GM12878 (cell line): ENCODE results near the gene SPATA12.

Experiments used
- ATF3 ChIP-seq: IDR thresholded peaks from 2 replicates; pipeline ENCODE4 v1.6.1; 2011; ENCODE audit warnings: low read depth, mild to moderate bottlenecking, low read length, moderate library complexity, borderline replicate concordance; ENCODE audit errors: extremely low read depth
- EP300 ChIP-seq, 2 experiments: fragments of 150-350 bp in 1 of 2; IDR thresholded peaks; 2 replicates each; pipeline ENCODE4 v1.6.1; 2011 to 2012; ENCODE audit warnings: low read depth in 2 of 2, low read length in 2 of 2, borderline replicate concordance in 1 of 2, improper control_type of control experiment in 1 of 2, inconsistent platforms in 1 of 2; ENCODE audit not compliant: control insufficient read depth in 1 of 2
- HDAC2 ChIP-seq: fragments of 200-600 bp; sonication (generic); IDR thresholded peaks from 2 replicates; pipeline ENCODE4 v1.6.1; 2017
- JUNB ChIP-seq: IDR thresholded peaks from 2 replicates; pipeline ENCODE4 v1.6.1; 2016; ENCODE audit warnings: antibody characterized with exemption, mild to moderate bottlenecking
- JUND ChIP-seq: IDR thresholded peaks from 2 replicates; pipeline ENCODE4 v1.6.1; 2012; ENCODE audit warnings: low read depth, mild to moderate bottlenecking, low read length, improper control_type of control experiment, moderate library complexity
- NFYB ChIP-seq: IDR thresholded peaks from 2 replicates; pipeline ENCODE4 v1.6.1; 2011; ENCODE audit warnings: low read depth, mild to moderate bottlenecking, low read length, improper control_type of control experiment, moderate library complexity; ENCODE audit not compliant: insufficient read depth
- NR2C2 ChIP-seq: IDR thresholded peaks from 2 replicates; pipeline ENCODE4 v1.6.1; 2011; ENCODE audit warnings: borderline replicate concordance, low read depth; ENCODE audit not compliant: control insufficient read depth, insufficient read length
- POLR2A ChIP-seq: IDR thresholded peaks from 2 replicates; pipeline ENCODE4 v1.6.1; 2011; ENCODE audit warnings: low read depth, mild to moderate bottlenecking, low read length
- RAD21 ChIP-seq: IDR thresholded peaks from 2 replicates; pipeline ENCODE4 v1.6.1; 2011; ENCODE audit warnings: mild to moderate bottlenecking, low read depth, low read length, moderate library complexity; ENCODE audit not compliant: insufficient read depth
- RFX5 ChIP-seq: IDR thresholded peaks from 2 replicates; pipeline ENCODE4 v1.6.1; 2011; ENCODE audit warnings: low read depth, low read length, improper control_type of control experiment
- SMAD1 ChIP-seq: fragments of 450-650 bp; IDR thresholded peaks from 2 replicates; pipeline ENCODE4 v1.6.1; 2018; ENCODE audit warnings: mild to moderate bottlenecking, low read depth; ENCODE audit not compliant: partially characterized antibody
- TCF12 ChIP-seq: IDR thresholded peaks from 2 replicates; pipeline ENCODE4 v1.6.1; 2011; ENCODE audit warnings: low read depth, mild to moderate bottlenecking, low read length
- TF ChIP-seq, protein P1 (sequence below), 3 experiments: IDR thresholded peaks in 2 of 3; conservative IDR thresholded peaks in 1 of 3; 2 replicates each; pipeline ENCODE4 v1.5.1; 2011; ENCODE audit warnings: low read depth in 3 of 3, low read length in 3 of 3, mild to moderate bottlenecking in 3 of 3, control low read depth in 2 of 3, moderate library complexity in 2 of 3, inconsistent platforms in 1 of 3, mixed read lengths in 1 of 3; ENCODE audit not compliant: control insufficient read depth in 2 of 3, insufficient read depth in 1 of 3; ENCODE audit errors: extremely low read depth in 1 of 3

- TF ChIP-seq POLR2A (no peak), HDAC2 (no peak), EP300 (IDR thresholded peaks at IDR 0.05; ENCODE audit: borderline replicate concordance in 1 of 2, control insufficient read depth in 1 of 2, low read depth in 2 of 2, low read length in 2 of 2) (no peak), RAD21 (no peak), TCF12 (no peak), JUND (no peak), ATF3 (no peak), SMAD1 (no peak), JUNB (no peak), NFYB (no peak), NR2C2 (no peak), RFX5 (no peak)
- TF ChIP-seq, protein P1, sequence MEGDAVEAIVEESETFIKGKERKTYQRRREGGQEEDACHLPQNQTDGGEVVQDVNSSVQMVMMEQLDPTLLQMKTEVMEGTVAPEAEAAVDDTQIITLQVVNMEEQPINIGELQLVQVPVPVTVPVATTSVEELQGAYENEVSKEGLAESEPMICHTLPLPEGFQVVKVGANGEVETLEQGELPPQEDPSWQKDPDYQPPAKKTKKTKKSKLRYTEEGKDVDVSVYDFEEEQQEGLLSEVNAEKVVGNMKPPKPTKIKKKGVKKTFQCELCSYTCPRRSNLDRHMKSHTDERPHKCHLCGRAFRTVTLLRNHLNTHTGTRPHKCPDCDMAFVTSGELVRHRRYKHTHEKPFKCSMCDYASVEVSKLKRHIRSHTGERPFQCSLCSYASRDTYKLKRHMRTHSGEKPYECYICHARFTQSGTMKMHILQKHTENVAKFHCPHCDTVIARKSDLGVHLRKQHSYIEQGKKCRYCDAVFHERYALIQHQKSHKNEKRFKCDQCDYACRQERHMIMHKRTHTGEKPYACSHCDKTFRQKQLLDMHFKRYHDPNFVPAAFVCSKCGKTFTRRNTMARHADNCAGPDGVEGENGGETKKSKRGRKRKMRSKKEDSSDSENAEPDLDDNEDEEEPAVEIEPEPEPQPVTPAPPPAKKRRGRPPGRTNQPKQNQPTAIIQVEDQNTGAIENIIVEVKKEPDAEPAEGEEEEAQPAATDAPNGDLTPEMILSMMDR (IDR thresholded peaks at IDR 0.05 in 2 of 3, conservative IDR thresholded peaks at IDR 0.05 in 1 of 3; ENCODE audit: control insufficient read depth in 2 of 3, extremely low read depth in 1 of 3, insufficient read depth in 1 of 3, low read depth in 3 of 3, low read length in 3 of 3): no peak
Observed at GRCh38 chr3:57017459-57017845, 43.0 kb upstream of the SPATA12 start.
